GM12878 (cell line): ENCODE results near the gene TK2. TPM values are rescaled to one million over a fixed set of nuclear protein-coding genes. Genes with fewer than 3 reads are reported as not detected.
A peak's percentile ranks its signal among the peaks of the same experiment; 100 is the strongest.

Experiments
- ATAC-seq: fragments of 200-7000 bp; cut with Tn5 transposase; 3 replicates; pipeline ENCODE4 v1.9.1; 2020; ENCODE audit warnings: mild to moderate bottlenecking, moderate library complexity
- BruUV-seq: library from RNA; stranded (reverse); fragments of 400-500 nt; replicated peaks from 2 replicates; lab custom pipeline; 2021; lab: Mats Ljungman, UMichigan
- CTCF ChIA-PET: fragments of 300-600 bp; sonication (Branson Sonifier 250); formaldehyde crosslinking; extraction: SDS; loops from one replicate; lab custom pipeline; 2021; ENCODE audit warnings: inconsistent platforms; lab: Yijun Ruan, JAX
- POLR2A ChIA-PET: fragments of 350-600 bp; formaldehyde crosslinking; extraction: SDS; loops from one replicate; lab custom pipeline; 2021; ENCODE audit warnings: inconsistent platforms; lab: Charles Lee
- RAD21 ChIA-PET: fragments of 300-600 bp; sonication (Branson Sonifier 250); formaldehyde crosslinking; loops from one replicate; lab custom pipeline; 2023; ENCODE audit warnings: antibody characterized with exemption; ENCODE audit not compliant: unreplicated experiment; lab: Charles Lee
- SMC1A ChIA-PET: fragments of 300-600 bp; sonication (Branson Sonifier 250); formaldehyde crosslinking; loops from one replicate; lab custom pipeline; 2023; ENCODE audit not compliant: unreplicated experiment, uncharacterized antibody; lab: Charles Lee
- DNase-seq: peaks from one replicate; pipeline ENCODE4 v3.0.0-alpha.2; 2011; ENCODE audit warnings: low read depth, low spot score
- FAIRE-seq: peaks from 3 replicates; lab custom pipeline; 2011; peaks lifted over from hg19 to GRCh38; lab: Jason Lieb, UNC
- H2AFZ ChIP-seq: 2 replicates; pipeline ENCODE4 v1.6.0; 2011; ENCODE audit warnings: low read depth, low read length, control low read depth; ENCODE audit not compliant: control insufficient read depth
- H3K27ac ChIP-seq: 2 replicates; pipeline ENCODE4 v1.5.1; 2011; ENCODE audit warnings: control low read depth; ENCODE audit not compliant: control insufficient read depth, insufficient read depth
- H3K27me3 ChIP-seq, 2 experiments: replicated peaks in 1 of 2; 2 replicates each; pipeline versions ENCODE4 v1.6.0 to v1.6.1; 2011; ENCODE audit warnings: low read length in 1 of 2; ENCODE audit not compliant: control insufficient read depth in 2 of 2, insufficient read depth in 2 of 2
- H3K36me3 ChIP-seq, 2 experiments: 2 replicates each; pipeline ENCODE4 v1.5.1; 2011; ENCODE audit warnings: low read length in 1 of 2; ENCODE audit not compliant: control insufficient read depth in 2 of 2, insufficient read depth in 2 of 2
- H3K4me1 ChIP-seq: 2 replicates; pipeline ENCODE4 v1.6.1; 2011; ENCODE audit warnings: mild to moderate bottlenecking, low read length, moderate library complexity, mixed read lengths; ENCODE audit not compliant: control insufficient read depth, insufficient read depth
- H3K4me2 ChIP-seq: 2 replicates; pipeline ENCODE4 v1.6.0; 2011; ENCODE audit warnings: control low read depth; ENCODE audit not compliant: control insufficient read depth, insufficient read depth
- H3K4me3 ChIP-seq: fragments of 200-600 bp; sonication (generic); 2 replicates; pipeline ENCODE4 v1.5.1; 2016
- H3K79me2 ChIP-seq: 2 replicates; pipeline ENCODE4 v1.6.0; 2011; ENCODE audit warnings: low read length; ENCODE audit not compliant: control insufficient read depth, insufficient read depth
- H3K9ac ChIP-seq: 2 replicates; pipeline ENCODE4 v1.8.0; 2011; ENCODE audit warnings: low read length, control low read depth, mixed read lengths; ENCODE audit not compliant: control insufficient read depth, insufficient read depth
- H3K9me3 ChIP-seq: replicated peaks from 3 replicates; pipeline ENCODE4 v1.5.1; 2011; ENCODE audit warnings: mild to moderate bottlenecking, low read length; ENCODE audit not compliant: control insufficient read depth, insufficient read depth
- H4K20me1 ChIP-seq: 2 replicates; pipeline ENCODE4 v1.6.0; 2011; ENCODE audit not compliant: control insufficient read depth, insufficient read depth
- ATF7 ChIP-seq: fragments of 450-650 bp; IDR thresholded peaks from 2 replicates; pipeline ENCODE4 v1.6.1; 2016; ENCODE audit warnings: low read depth, mild to moderate bottlenecking
- CTCF ChIP-seq, 3 experiments: IDR thresholded peaks in 2 of 3; conservative IDR thresholded peaks in 1 of 3; 2 replicates each; pipeline ENCODE4 v1.5.1; 2011; ENCODE audit warnings: low read depth in 3 of 3, low read length in 3 of 3, mild to moderate bottlenecking in 3 of 3, control low read depth in 2 of 3, moderate library complexity in 2 of 3, inconsistent platforms in 1 of 3, mixed read lengths in 1 of 3; ENCODE audit not compliant: control insufficient read depth in 2 of 3, insufficient read depth in 1 of 3; ENCODE audit errors: extremely low read depth in 1 of 3
- EZH2 ChIP-seq: IDR thresholded peaks from 2 replicates; pipeline ENCODE4 v1.6.1; 2012; ENCODE audit warnings: low read depth, mild to moderate bottlenecking, control low read depth, inconsistent platforms, low read length, borderline replicate concordance; ENCODE audit not compliant: control insufficient read depth
- IKZF2 ChIP-seq, 2 experiments: fragments of 450-650 bp; IDR thresholded peaks; 2 replicates each; pipeline ENCODE4 v1.6.1; 2017; ENCODE audit warnings: mild to moderate bottlenecking in 2 of 2, moderate library complexity in 2 of 2
- NBN ChIP-seq: fragments of 450-650 bp; IDR thresholded peaks from 2 replicates; pipeline ENCODE4 v1.6.1; 2016
- NR2C1 ChIP-seq: fragments of 450-650 bp; IDR thresholded peaks from 2 replicates; pipeline ENCODE4 v1.6.1; 2017; ENCODE audit warnings: antibody characterized with exemption, mild to moderate bottlenecking, moderate library complexity
- NR2C2 ChIP-seq: IDR thresholded peaks from 2 replicates; pipeline ENCODE4 v1.6.1; 2011; ENCODE audit warnings: borderline replicate concordance, low read depth; ENCODE audit not compliant: control insufficient read depth, insufficient read length
- PKNOX1 ChIP-seq: fragments of 450-650 bp; IDR thresholded peaks from 2 replicates; pipeline ENCODE4 v1.6.1; 2016; ENCODE audit warnings: mild to moderate bottlenecking
- POLR2AphosphoS2 ChIP-seq: IDR thresholded peaks from 2 replicates; pipeline ENCODE4 v1.6.1; 2011; ENCODE audit warnings: low read depth, mild to moderate bottlenecking, low read length, improper control_type of control experiment, moderate library complexity
- RAD51 ChIP-seq: fragments of 450-650 bp; IDR thresholded peaks from 2 replicates; pipeline ENCODE4 v1.6.1; 2016; ENCODE audit warnings: moderate library complexity, mild to moderate bottlenecking, inconsistent platforms
- RELB ChIP-seq: fragments of 450-650 bp; IDR thresholded peaks from 2 replicates; pipeline ENCODE4 v1.6.1; 2017; ENCODE audit warnings: low read depth, mild to moderate bottlenecking, moderate library complexity
- RUNX3 ChIP-seq: IDR thresholded peaks from 2 replicates; pipeline ENCODE4 v1.6.1; 2012; ENCODE audit warnings: low read length, inconsistent platforms
- STAT3 ChIP-seq: IDR thresholded peaks from 2 replicates; pipeline ENCODE4 v1.6.1; 2011; ENCODE audit warnings: low read depth, low read length, improper control_type of control experiment
- TAF1 ChIP-seq: IDR thresholded peaks from 2 replicates; pipeline ENCODE4 v1.6.1; 2011; ENCODE audit warnings: mild to moderate bottlenecking, low read depth, low read length, borderline replicate concordance
- USF2 ChIP-seq: IDR thresholded peaks from 2 replicates; pipeline ENCODE4 v1.6.1; 2011; ENCODE audit warnings: low read depth, low read length, improper control_type of control experiment, borderline replicate concordance
- YY1 ChIP-seq: IDR thresholded peaks from 2 replicates; pipeline ENCODE4 v1.6.1; 2011; ENCODE audit warnings: low read depth, mild to moderate bottlenecking, low read length
- ZNF384 ChIP-seq: IDR thresholded peaks from 2 replicates; pipeline ENCODE4 v1.6.1; 2012; ENCODE audit warnings: low read depth, mild to moderate bottlenecking, low read length, improper control_type of control experiment, borderline replicate concordance
- WGBS: methylation state at CpG from one replicate; pipeline ENCODE4 v1.1.6; 2016; ENCODE audit warnings: low lambda C conversion rate; ENCODE audit not compliant: insufficient replicate concordance, insufficient coverage; ENCODE audit errors: missing lambda C conversion rate; 5-methylcytosine and 5-hydroxymethylcytosine counted together
- in situ Hi-C: fragments of 300-500 bp; cut with MboI; formaldehyde crosslinking; loops from 9 replicates; pipeline ENCODE4 v1.14.3; 2018; ENCODE audit warnings: mixed read lengths
- intact Hi-C: fragments of 100-400 bp; cut with micrococcal nuclease; formaldehyde crosslinking; loops from one replicate; pipeline ENCODE4 v1.14.2; 2022; ENCODE audit not compliant: unreplicated experiment
- polyA plus RNA-seq, 11 experiments: library from polyadenylated mRNA; depleted of rRNA in 4 of 11; unstranded in 6 of 11; stranded (reverse) in 5 of 11; fragments of >200 nt; fragmentation: Nextera tagmentation in 4 of 11; fragmentation: Illumina TruSeq in 1 of 11; extraction: Ambion mirVana in 4 of 11; extraction: Trizol in 1 of 11; gene quantifications; 1 replicate in 1 of 11; 2 replicates in 10 of 11; pipeline versions ENCODE4 v1.2.1 to v1.2.3, GENCODE V29; 2011 to 2016; ENCODE audit warnings: inconsistent platforms in 2 of 11, missing spikeins in 2 of 11, low read depth in 1 of 11
- total RNA-seq, 4 experiments: library from RNA; depleted of rRNA in 3 of 4; stranded (reverse); fragments of >200 nt in 3 of 4; fragmentation: Illumina TruSeq in 1 of 4; extraction: Trizol in 1 of 4; gene quantifications; 2 replicates each; pipeline versions ENCODE4 v1.2.1 to v1.2.3, GENCODE V29; 2013 to 2021

Gene TK2
- total and polyA plus RNA-seq, 10 of the 15 experiments (the other 5 are each of a cell fraction or from before 2014, with no cell fraction given), result 1.3 to 12.4 (median 3.0) TPM

- no peak for TF ChIP-seq USF2
- TF ChIP-seq CTCF (IDR thresholded peaks at IDR 0.05 in 2 of 3, conservative IDR thresholded peaks at IDR 0.05 in 1 of 3; ENCODE audit: control insufficient read depth in 2 of 3, extremely low read depth in 1 of 3, insufficient read depth in 1 of 3, low read depth in 3 of 3, low read length in 3 of 3), result no peak
- no peak for TF ChIP-seq PKNOX1
- no peak for TF ChIP-seq YY1
Observed at GRCh38 chr16:66591018-66591417, 41.1 kb upstream of the TK2 start (continued).

- peak; percentile 70 for ATAC-seq
- peak; percentile 28; the same call in 1 of the 2 replicates for TF ChIP-seq ATF7
- no peak for TF ChIP-seq TAF1
- no peak for TF ChIP-seq POLR2AphosphoS2
- peak; percentile 69; the same call in 1 of the 2 replicates for TF ChIP-seq NBN
- TF ChIP-seq EZH2, result no peak
- TF ChIP-seq RAD51, result peak; percentile 68
- TF ChIP-seq NR2C1, result no peak
- TF ChIP-seq RELB, result peak; percentile 54; the same call in 1 of the 2 replicates
- TF ChIP-seq STAT3, result no peak
- no peak for TF ChIP-seq NR2C2
- TF ChIP-seq ZNF384, result no peak
- peak; percentile 83 for TF ChIP-seq RUNX3
- TF ChIP-seq IKZF2 (IDR thresholded peaks at IDR 0.05), result peak; percentile 49 to 56; a peak in 3 of 4 replicates
Observed at GRCh38 chr16:66590322-66590721, 40.4 kb upstream of the TK2 start.

More at GRCh38 chr16:66590322-66590721, 40.4 kb upstream of the TK2 start:
- intact Hi-C loops (no loop called here), in situ Hi-C loops (no loop called here)
- Histone ChIP-seq H3K4me1 (peaks cover 4% of the 10 kb centered on the region), H3K27ac (no peak overlapping the region), H3K9ac (no peak overlapping the region), H3K79me2 (no peaks in the 10 kb centered on the region), H4K20me1 (no peaks in the 10 kb centered on the region), H3K27me3 (peaks cover 0 to 4% of the 10 kb centered on the region in 2 experiments; a peak in 1 of 4 replicates), H2AFZ (peak overlapping the region; percentile 2), H3K4me3 (peak overlapping the region; percentile 43; the same call in 1 of the 2 replicates), H3K9me3 (no peaks in the 10 kb centered on the region; the same call in 2 of the 3 replicates), H3K4me2 (peak overlapping the region; percentile 82), H3K36me3 (no peaks in the 10 kb centered on the region)
- under 1% methylated on average over 8 of the region's 8 CpGs for WGBS
- DNase-seq (no peak), FAIRE-seq (no peak)
- BruUV-seq, result no TSS peak
- ChIA-PET SMC1A (interaction anchor here (0.7 to 2.6 kb wide), 15 partner anchors 9 to 233 kb away, joined by 3 to 30 read pairs (median 6); partner anchors contain the start of genes CKLF and CMTM3), POLR2A (interaction anchor here (0.6 to 2.0 kb wide), 3 partner anchors 14 to 105 kb away, joined by 3 to 4 read pairs (median 3); no protein-coding TSS in a partner anchor), RAD21 (interaction anchor here (0.6 to 3.1 kb wide), 13 partner anchors 14 to 184 kb away, joined by 3 to 51 read pairs (median 5); partner anchors contain the start of genes CKLF and CMTM3), CTCF (interaction anchor here (0.6 to 3.1 kb wide), 24 partner anchors 9 to 277 kb away, joined by 3 to 61 read pairs (median 7); partner anchors contain the start of gene CMTM3)
